UCSD-AML1 (cell line): ENCODE measurements around the gene RBM19.

Experiments used
- DNase-seq: peaks from one replicate; lab custom pipeline; 2025; ENCODE audit not compliant: unreplicated experiment; lab: John Stamatoyannopoulos, UW

RBM19 gene

DNA sequence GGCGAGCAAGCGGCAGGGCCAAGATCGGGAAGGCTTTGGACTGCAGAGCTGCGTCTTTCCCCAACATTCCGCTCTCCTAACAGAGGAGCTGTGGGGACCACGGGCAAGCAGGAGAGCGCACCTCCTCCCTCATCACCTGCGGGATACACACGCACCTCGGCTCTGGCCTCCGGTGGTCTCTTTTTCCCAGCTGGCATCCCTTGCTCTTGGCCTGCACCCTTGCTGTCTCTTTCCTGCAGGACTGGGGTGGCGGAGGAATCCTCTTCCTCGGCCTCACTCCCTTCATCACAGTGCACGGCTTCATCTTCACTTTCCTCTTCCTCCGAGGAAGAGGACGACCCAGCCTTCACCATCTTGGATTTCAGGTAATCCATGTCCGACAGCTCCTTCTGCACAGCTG is 8.5 kb downstream of the RBM19 start:
- no peak for DNase-seq

DNA sequence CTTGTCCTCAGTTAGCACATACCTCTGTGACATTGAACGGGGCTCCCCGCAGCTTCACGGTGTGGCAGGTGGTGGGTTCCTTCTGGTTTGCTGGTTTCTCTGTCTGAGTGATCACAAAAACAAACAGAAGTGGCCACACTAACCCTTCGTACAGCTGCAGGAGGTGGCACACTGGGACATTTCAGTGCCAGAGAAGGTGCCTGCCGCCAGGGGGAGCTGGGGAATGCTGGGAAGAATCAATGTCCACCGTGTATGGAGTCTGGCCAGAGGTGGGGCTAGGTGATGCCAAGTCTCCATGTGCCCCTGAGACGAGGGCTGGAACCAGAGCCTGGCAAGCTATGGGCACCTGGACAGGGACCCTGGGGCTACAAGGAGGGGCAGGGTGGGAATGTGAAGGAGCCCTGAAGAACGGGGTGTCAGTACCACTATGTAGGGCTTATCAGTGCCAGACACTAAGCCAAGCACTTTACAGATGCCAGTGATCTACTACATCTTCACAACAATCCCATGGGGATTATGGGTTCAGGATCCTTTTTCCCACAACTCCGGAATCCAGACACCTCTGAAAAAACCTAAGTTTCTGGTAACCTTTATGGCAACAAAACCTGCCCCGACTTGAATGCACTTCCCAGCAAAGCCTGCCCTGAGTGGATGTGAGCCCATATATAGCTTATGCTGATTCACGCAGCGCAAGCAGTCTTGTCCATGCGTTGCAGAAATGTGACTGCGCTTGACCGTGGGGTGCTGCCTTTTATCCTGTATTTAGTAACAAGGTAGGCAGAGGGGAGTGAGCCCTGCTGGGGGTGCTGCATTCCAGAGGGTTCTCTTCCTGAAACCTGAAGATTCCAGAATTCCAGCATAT is 10.8 kb downstream of the RBM19 start:
- DNase-seq, result peak; percentile 39

- DNase-seq, result no peak
Observed at GRCh38 chr12:113954547-113954946, 11.6 kb downstream of the RBM19 start.

DNA sequence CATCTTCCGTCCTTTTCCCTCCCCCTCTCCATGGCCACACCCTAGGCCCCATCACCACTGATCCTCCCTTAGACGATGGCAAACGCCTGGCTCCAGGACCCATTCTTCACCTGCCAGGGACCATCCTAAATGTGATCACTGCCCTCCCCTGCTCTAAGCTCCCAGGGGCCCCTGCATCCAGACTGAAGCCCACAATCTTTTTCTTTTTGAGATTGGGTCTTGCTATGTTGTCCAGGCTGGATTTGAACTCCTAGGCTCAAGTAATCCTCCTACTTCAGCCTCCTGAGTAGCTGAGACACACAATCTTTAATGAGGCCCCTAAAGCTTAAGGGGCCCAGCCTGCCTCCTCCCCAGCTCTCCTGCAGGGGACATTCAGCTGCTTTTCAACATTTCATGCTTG is 15.3 kb downstream of the RBM19 start:
- DNase-seq, result no peak

- DNase-seq, result no peak
Observed at GRCh38 chr12:113949321-113950305, 16.5 kb downstream of the RBM19 start.

DNA sequence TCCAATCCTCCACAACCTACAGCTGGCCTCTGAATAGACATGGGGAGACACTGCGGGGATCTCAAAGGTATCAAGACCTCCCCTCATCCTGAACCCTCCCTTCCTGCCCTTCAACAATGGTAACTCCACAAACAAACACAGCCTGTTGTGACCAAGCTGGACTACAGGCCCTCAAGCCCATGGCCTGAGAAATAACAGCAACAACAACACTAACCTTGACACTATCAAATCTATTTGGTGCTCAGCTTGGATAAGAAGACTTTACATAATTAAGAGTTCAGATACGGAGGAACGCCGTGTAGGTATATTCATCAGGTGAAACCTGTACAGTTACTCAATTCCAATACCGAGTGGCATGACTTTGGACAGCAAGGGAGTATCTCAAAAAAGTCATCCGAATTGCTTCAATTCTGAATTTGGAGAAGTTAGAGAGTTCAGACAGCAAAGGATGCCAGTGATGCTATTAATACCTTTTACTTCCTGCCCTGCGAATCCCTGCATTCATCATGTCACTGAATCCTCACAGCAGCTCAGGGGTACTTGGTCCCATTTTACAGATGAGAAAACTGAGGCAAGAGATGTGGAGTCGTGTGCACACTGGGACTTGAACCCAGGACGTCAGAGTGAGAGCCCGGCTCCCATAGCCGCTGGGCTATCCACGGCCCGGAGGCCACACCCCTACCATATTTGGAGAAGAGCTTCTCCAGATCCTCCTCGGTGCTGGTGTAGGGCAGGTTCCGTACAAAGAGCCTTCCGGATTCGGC is 17.8 kb downstream of the RBM19 start:
- no peak for DNase-seq

- no peak for DNase-seq
Observed at GRCh38 chr12:113946175-113946574, 19.9 kb downstream of the RBM19 start.

DNA sequence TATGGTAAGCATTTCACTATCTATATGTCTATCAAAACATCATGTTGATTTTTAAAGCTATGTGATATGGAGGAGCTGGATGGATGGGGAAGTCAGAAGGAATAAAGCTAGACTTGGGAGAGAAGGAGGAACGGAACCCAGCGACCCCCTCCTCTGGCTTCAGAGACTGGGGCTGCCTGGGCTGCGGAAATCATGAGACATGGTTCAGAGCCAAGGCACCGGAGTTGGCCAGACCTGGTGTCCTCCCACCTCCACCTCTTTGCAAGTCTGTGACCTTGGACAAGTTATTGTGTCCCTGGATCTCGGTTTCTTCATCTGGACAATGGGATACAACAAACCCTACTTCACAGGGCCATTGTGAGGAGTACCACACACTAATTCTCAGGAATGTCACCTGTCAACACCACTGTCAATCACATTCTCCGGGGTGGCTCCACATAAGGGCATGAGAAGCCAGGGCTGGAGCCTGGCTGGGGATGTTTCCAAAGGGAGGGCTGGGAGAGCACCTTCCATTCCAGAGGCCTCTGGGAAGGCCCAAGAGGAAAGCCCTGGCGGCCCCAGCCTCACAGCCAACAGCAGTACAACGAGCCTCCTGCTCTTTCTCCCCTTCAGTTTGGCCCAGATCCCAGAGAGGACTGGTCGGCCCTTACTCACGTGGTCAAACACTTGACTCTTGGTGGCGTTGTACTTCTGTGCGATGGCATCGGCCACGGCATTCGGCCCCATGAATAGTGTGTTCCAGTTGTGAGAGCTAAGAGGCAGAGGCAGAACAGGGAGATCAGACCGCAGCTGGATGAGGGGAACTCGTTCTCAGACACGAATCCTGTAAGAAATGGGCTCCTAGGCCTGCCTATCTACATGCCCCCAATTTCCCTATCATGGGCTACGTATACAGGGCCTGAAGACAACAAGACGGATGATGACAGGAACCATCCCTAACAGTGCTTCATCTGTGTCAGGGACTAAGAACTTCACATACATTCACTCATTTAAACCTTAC is 20.7 kb downstream of the RBM19 start:
- no peak for DNase-seq

GRCh38 chr12:113942209-113942608 is 23.9 kb downstream of the RBM19 start:
- no peak for DNase-seq

GRCh38 chr12:113941208-113941486 is 25.0 kb downstream of the RBM19 start:
- DNase-seq, result no peak

DNA sequence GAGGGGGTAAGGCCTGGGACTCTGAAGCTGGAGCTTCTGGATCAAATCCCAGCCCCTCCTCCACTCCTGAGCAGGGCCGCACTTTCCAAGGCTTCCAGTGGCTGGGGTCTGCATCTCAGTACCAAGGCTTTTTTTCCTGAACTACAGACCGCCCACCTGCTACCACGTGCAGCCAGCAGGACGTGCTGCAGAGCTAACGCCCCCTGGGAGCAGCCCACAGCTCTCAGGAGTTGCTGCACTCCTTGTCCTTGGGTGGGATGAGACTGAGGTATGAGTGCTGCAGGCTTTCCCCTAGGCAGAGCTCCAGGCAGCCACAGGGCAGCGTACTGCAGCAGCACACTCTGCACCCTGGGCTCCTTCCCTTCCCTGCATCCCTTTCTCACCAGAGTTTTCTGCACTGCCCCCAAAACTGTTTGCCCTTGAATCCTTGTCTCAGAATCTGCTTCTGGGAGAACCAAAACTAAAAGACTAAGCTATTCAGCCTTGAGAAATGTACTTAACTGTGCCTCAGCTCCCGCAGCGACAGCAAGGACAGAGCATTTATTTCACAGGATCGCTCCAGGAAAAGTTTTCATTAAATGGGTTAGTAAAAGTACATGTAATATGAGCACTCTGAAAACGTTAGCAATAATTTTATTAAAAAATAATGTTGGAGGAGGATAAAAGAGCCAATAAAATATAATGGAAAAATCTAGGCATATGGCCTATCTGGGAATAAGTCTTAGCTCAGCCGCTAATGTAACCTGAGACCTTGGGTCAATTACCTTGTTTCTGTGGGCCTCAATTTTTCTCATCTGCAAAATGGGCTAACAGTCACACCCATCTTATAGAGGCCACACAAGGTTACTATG is 25.5 kb downstream of the RBM19 start:
- no peak for DNase-seq

- DNase-seq, result no peak
Observed at GRCh38 chr12:113939867-113940266, 26.3 kb downstream of the RBM19 start.

DNA sequence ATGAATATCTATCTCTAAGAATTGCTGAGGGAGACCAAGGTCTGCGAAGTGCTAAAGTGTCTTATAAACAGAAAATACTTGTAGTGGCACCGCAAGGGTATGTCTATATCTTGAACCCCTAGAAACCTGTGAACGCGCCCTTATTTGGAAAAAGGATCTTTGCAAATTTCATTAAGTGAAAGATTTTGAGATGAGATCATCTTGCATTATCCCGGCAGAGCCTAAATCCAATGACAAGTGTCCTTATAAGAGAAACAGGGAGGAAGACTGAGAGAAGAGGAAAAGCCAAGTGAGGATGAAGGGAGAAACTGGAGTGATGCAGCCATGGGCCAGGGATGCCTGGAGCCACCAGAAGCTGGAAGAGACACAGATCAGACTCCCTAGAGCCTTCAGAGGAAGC is 27.7 kb downstream of the RBM19 start:
- DNase-seq, result no peak

- no peak for DNase-seq
Observed at GRCh38 chr12:113936460-113936859, 29.7 kb downstream of the RBM19 start.

GRCh38 chr12:113935459-113935858 is 30.7 kb downstream of the RBM19 start:
- no peak for DNase-seq

DNA sequence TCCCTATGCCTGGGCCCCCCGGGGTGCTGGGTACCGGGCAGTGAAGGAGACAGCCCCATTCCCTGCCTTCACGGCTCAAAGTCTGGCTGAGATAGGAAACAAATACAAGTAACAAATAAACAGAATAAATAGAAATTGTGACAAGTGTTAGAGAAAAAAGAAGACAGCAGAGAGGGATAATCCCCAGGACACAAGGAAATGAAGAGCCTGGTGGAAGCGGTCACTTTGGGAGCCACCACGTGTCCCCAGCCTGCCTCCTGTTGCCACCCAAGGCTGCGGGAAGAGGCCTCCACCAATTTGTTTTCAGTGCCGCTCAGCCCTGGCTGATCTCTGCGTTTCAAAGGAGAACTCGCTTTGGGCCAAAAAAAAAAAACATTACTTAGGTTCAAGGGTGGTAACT is 31.2 kb downstream of the RBM19 start:
- DNase-seq, result no peak

- DNase-seq, result no peak
Observed at GRCh38 chr12:113934060-113934814, 31.9 kb downstream of the RBM19 start.

DNA sequence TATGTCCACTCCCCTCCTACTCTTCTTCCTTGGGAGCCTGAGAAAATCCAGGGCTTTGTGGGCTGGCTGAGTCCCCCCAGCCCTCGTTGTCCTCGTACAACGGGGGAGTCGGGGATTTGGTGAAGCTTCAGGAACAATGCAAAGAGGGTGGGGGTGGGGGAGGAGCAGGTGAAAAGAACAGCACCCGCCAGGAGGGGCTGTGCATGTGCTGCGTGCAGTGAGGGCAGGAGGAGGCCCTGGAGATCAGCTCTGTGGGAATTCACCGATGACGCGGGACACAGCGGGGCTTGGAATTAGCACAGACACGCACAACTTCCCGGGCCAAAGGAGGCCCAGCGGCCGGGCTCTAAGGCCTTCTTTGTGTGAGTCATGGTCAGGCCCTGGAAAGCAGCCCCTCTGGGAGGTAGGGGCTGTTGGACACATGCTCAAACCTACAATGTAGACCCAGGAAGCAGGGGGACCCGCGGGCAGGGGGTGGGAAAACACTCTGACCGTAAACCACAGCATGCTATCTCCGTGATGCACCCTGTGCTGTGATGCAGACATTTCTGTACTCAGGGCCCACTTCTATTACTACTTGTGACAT is 32.8 kb downstream of the RBM19 start:
- DNase-seq, result no peak
